Measurements from ENCODE around the gene SYCP2.

Gene SYCP2

GRCh38 chr20:59884494-59884893 lies 48.9 kb downstream of the SYCP2 start:
- H4K8ac ChIP-seq (ENCODE audit: low read depth, low read length) = no peak overlapping the region
- no peak overlapping the region for H3K18ac ChIP-seq (ENCODE audit: low read length)
- H3K27me3 ChIP-seq (ENCODE audit: insufficient read depth, low read length) = no peaks in the 10 kb centered on the region
- no peak overlapping the region for H2BK120ac ChIP-seq (ENCODE audit: insufficient read depth, low read length, poor library complexity)
- H4K12ac ChIP-seq (ENCODE audit: low read depth, low read length) = no peak overlapping the region
- no peak overlapping the region for H3K14ac ChIP-seq (ENCODE audit: low read length)
- no peak for DNase-seq
- H3K79me2 ChIP-seq (ENCODE audit: control insufficient read depth, insufficient read depth, low read length, poor library complexity) = no peaks in the 10 kb centered on the region
- no peak overlapping the region for H3K27ac ChIP-seq (ENCODE audit: low read depth, low read length)
- H3K4me1 ChIP-seq (ENCODE audit: control insufficient read depth in 1 of 2, insufficient read depth in 2 of 2, low read length in 2 of 2) = no peaks in the 10 kb centered on the region
- H3K9ac ChIP-seq (ENCODE audit: low read length) = no peak overlapping the region
- no peak overlapping the region for H3K23ac ChIP-seq (ENCODE audit: low read length)
- no peaks in the 10 kb centered on the region for H3K79me1 ChIP-seq (ENCODE audit: low read length)
- no CpG with 5 or more reads among the region's 3 CpGs for WGBS (ENCODE audit: extremely low coverage, insufficient coverage, insufficient read length)
- no peak overlapping the region for H3K4ac ChIP-seq (ENCODE audit: low read depth, low read length)
- H3K9me3 ChIP-seq (ENCODE audit: insufficient read depth, low read depth, low read length) = no peaks in the 10 kb centered on the region
- H2AK5ac ChIP-seq (ENCODE audit: low read length) = no peak overlapping the region
- no peaks in the 10 kb centered on the region for H3K36me3 ChIP-seq (ENCODE audit: control insufficient read depth in 1 of 2, insufficient read depth in 2 of 2, low read length in 2 of 2)
- no peak overlapping the region for H2BK12ac ChIP-seq (ENCODE audit: low read length)
- H3K4me3 ChIP-seq (ENCODE audit: low read depth, low read length) = no peak overlapping the region
- no peak overlapping the region for H2AFZ ChIP-seq (ENCODE audit: insufficient read depth, low read length, poor library complexity)
- no peak overlapping the region for H4K91ac ChIP-seq (ENCODE audit: low read depth, low read length)
- no peak overlapping the region for H3K4me2 ChIP-seq (ENCODE audit: low read length)
- no peak overlapping the region for H2BK5ac ChIP-seq (ENCODE audit: low read depth, low read length, poor library complexity)

- DNase-seq = no peak
- H3K14ac ChIP-seq (ENCODE audit: low read length) = no peak overlapping the region
- H3K9ac ChIP-seq (ENCODE audit: low read length) = no peak overlapping the region
- no peak overlapping the region for H3K4me3 ChIP-seq (ENCODE audit: low read depth, low read length)
- H2BK5ac ChIP-seq (ENCODE audit: low read depth, low read length, poor library complexity) = no peak overlapping the region
- H4K91ac ChIP-seq (ENCODE audit: low read depth, low read length) = no peak overlapping the region
- no peak overlapping the region for H3K18ac ChIP-seq (ENCODE audit: low read length)
- no peak overlapping the region for H4K12ac ChIP-seq (ENCODE audit: low read depth, low read length)
- H2BK12ac ChIP-seq (ENCODE audit: low read length) = no peak overlapping the region
- H3K79me1 ChIP-seq (ENCODE audit: low read length) = no peaks in the 10 kb centered on the region
- no peak overlapping the region for H3K23ac ChIP-seq (ENCODE audit: low read length)
- no peak overlapping the region for H2AK5ac ChIP-seq (ENCODE audit: low read length)
- H3K4me2 ChIP-seq (ENCODE audit: low read length) = no peak overlapping the region
- no peaks in the 10 kb centered on the region for H3K27me3 ChIP-seq (ENCODE audit: insufficient read depth, low read length)
- H3K4ac ChIP-seq (ENCODE audit: low read depth, low read length) = no peak overlapping the region
- H2BK120ac ChIP-seq (ENCODE audit: insufficient read depth, low read length, poor library complexity) = no peak overlapping the region
- H3K9me3 ChIP-seq (ENCODE audit: insufficient read depth, low read depth, low read length) = no peaks in the 10 kb centered on the region
- no peak overlapping the region for H4K8ac ChIP-seq (ENCODE audit: low read depth, low read length)
- H3K4me1 ChIP-seq (ENCODE audit: control insufficient read depth in 1 of 2, insufficient read depth in 2 of 2, low read length in 2 of 2) = no peaks in the 10 kb centered on the region
- no CpG with 5 or more reads among the region's 1 CpG for WGBS (ENCODE audit: extremely low coverage, insufficient coverage, insufficient read length)
- H2AFZ ChIP-seq (ENCODE audit: insufficient read depth, low read length, poor library complexity) = no peak overlapping the region
- no peaks in the 10 kb centered on the region for H3K79me2 ChIP-seq (ENCODE audit: control insufficient read depth, insufficient read depth, low read length, poor library complexity)
- H3K36me3 ChIP-seq (ENCODE audit: control insufficient read depth in 1 of 2, insufficient read depth in 2 of 2, low read length in 2 of 2) = no peaks in the 10 kb centered on the region
- H3K27ac ChIP-seq (ENCODE audit: low read depth, low read length) = no peak overlapping the region
These were observed 53.2 kb downstream of the SYCP2 start for GRCh38 chr20:59880198-59880597.

GRCh38 chr20:59873409-59873808 lies 60.0 kb downstream of the SYCP2 start:
- no peaks in the 10 kb centered on the region for H3K9me3 ChIP-seq (ENCODE audit: insufficient read depth, low read depth, low read length)

GRCh38 chr20:59871096-59871495 lies 62.3 kb downstream of the SYCP2 start:
- H3K79me2 ChIP-seq (ENCODE audit: control insufficient read depth, insufficient read depth, low read length, poor library complexity) = no peaks in the 10 kb centered on the region
- no peaks in the 10 kb centered on the region for H3K9me3 ChIP-seq (ENCODE audit: insufficient read depth, low read depth, low read length)
- no peak overlapping the region for H4K91ac ChIP-seq (ENCODE audit: low read depth, low read length)

More at GRCh38 chr20:59873409-59873808, 60.0 kb downstream of the SYCP2 start:
- Histone ChIP-seq H2BK120ac (ENCODE audit: insufficient read depth, low read length, poor library complexity) (no peak overlapping the region), H3K4ac (ENCODE audit: low read depth, low read length) (no peak overlapping the region), H3K4me2 (ENCODE audit: low read length) (no peak overlapping the region), H3K36me3 (ENCODE audit: control insufficient read depth in 1 of 2, insufficient read depth in 2 of 2, low read length in 2 of 2) (no peaks in the 10 kb centered on the region), H3K4me1 (ENCODE audit: control insufficient read depth in 1 of 2, insufficient read depth in 2 of 2, low read length in 2 of 2) (no peaks in the 10 kb centered on the region), H3K79me2 (ENCODE audit: control insufficient read depth, insufficient read depth, low read length, poor library complexity) (no peaks in the 10 kb centered on the region), H3K27ac (ENCODE audit: low read depth, low read length) (no peak overlapping the region), H4K91ac (ENCODE audit: low read depth, low read length) (no peak overlapping the region), H4K8ac (ENCODE audit: low read depth, low read length) (no peak overlapping the region), H2AFZ (ENCODE audit: insufficient read depth, low read length, poor library complexity) (no peak overlapping the region), H3K23ac (ENCODE audit: low read length) (no peak overlapping the region), H3K14ac (ENCODE audit: low read length) (no peak overlapping the region), H2AK5ac (ENCODE audit: low read length) (no peak overlapping the region), H3K9ac (ENCODE audit: low read length) (no peak overlapping the region), H3K27me3 (ENCODE audit: insufficient read depth, low read length) (no peaks in the 10 kb centered on the region), H2BK5ac (ENCODE audit: low read depth, low read length, poor library complexity) (no peak overlapping the region), H2BK12ac (ENCODE audit: low read length) (no peak overlapping the region), H3K79me1 (ENCODE audit: low read length) (no peaks in the 10 kb centered on the region), H4K12ac (ENCODE audit: low read depth, low read length) (no peak overlapping the region), H3K4me3 (ENCODE audit: low read depth, low read length) (no peak overlapping the region), H3K18ac (ENCODE audit: low read length) (no peak overlapping the region)
- no CpG with 5 or more reads among the region's 1 CpG for WGBS (ENCODE audit: extremely low coverage, insufficient coverage, insufficient read length)
- no peak for DNase-seq

More at GRCh38 chr20:59871096-59871495, 62.3 kb downstream of the SYCP2 start:
- no peak for DNase-seq
- H2BK12ac ChIP-seq (ENCODE audit: low read length) = no peak overlapping the region
- H2BK5ac ChIP-seq (ENCODE audit: low read depth, low read length, poor library complexity) = no peak overlapping the region
- H3K9ac ChIP-seq (ENCODE audit: low read length) = no peak overlapping the region
- WGBS (ENCODE audit: extremely low coverage, insufficient coverage, insufficient read length) = no CpG with 5 or more reads among the region's 1 CpG
- H3K4me3 ChIP-seq (ENCODE audit: low read depth, low read length) = no peak overlapping the region
- no peak overlapping the region for H2AFZ ChIP-seq (ENCODE audit: insufficient read depth, low read length, poor library complexity)
- no peak overlapping the region for H3K27ac ChIP-seq (ENCODE audit: low read depth, low read length)
- no peak overlapping the region for H4K12ac ChIP-seq (ENCODE audit: low read depth, low read length)
- no peaks in the 10 kb centered on the region for H3K4me1 ChIP-seq (ENCODE audit: control insufficient read depth in 1 of 2, insufficient read depth in 2 of 2, low read length in 2 of 2)
- no peaks in the 10 kb centered on the region for H3K27me3 ChIP-seq (ENCODE audit: insufficient read depth, low read length)
- no peak overlapping the region for H3K23ac ChIP-seq (ENCODE audit: low read length)
- no peak overlapping the region for H3K18ac ChIP-seq (ENCODE audit: low read length)
- H2BK120ac ChIP-seq (ENCODE audit: insufficient read depth, low read length, poor library complexity) = no peak overlapping the region
- H3K4ac ChIP-seq (ENCODE audit: low read depth, low read length) = no peak overlapping the region
- H3K79me1 ChIP-seq (ENCODE audit: low read length) = no peaks in the 10 kb centered on the region
- no peak overlapping the region for H3K14ac ChIP-seq (ENCODE audit: low read length)
- H4K8ac ChIP-seq (ENCODE audit: low read depth, low read length) = no peak overlapping the region
- H2AK5ac ChIP-seq (ENCODE audit: low read length) = no peak overlapping the region
- no peaks in the 10 kb centered on the region for H3K36me3 ChIP-seq (ENCODE audit: control insufficient read depth in 1 of 2, insufficient read depth in 2 of 2, low read length in 2 of 2)
- H3K4me2 ChIP-seq (ENCODE audit: low read length) = no peak overlapping the region

Data from trophoblast cell (in vitro differentiated cells and primary cell).